Endothelial cell (in vitro differentiated cells): ENCODE measurements around the gene SNX22. TPM values are rescaled to one million over a fixed set of nuclear protein-coding genes. Genes with fewer than 3 reads are reported as not detected.
A peak's percentile ranks its signal among the peaks of the same experiment; 100 is the strongest.

Source experiments
- DNase-seq: peaks from one replicate; pipeline ENCODE4 v3.0.0; 2021; ENCODE audit warnings: low spot score
- H3K27ac Mint-ChIP-seq: one replicate; pipeline ENCODE4 v1.8.0; 2021; ENCODE audit warnings: mixed read lengths, inconsistent platforms; ENCODE audit not compliant: unreplicated experiment
- H3K27me3 Mint-ChIP-seq: one replicate; pipeline ENCODE4 v1.8.0; 2021; ENCODE audit warnings: mild to moderate bottlenecking, moderate library complexity, mixed read lengths, inconsistent platforms; ENCODE audit not compliant: unreplicated experiment
- H3K36me3 Mint-ChIP-seq: one replicate; pipeline ENCODE4 v1.8.0; 2021; ENCODE audit warnings: mild to moderate bottlenecking, low read depth, mixed read lengths, inconsistent platforms; ENCODE audit not compliant: unreplicated experiment
- H3K4me1 Mint-ChIP-seq: one replicate; pipeline ENCODE4 v1.8.0; 2021; ENCODE audit warnings: mild to moderate bottlenecking, mixed read lengths, inconsistent platforms; ENCODE audit not compliant: unreplicated experiment
- H3K4me3 Mint-ChIP-seq: one replicate; pipeline ENCODE4 v1.8.0; 2021; ENCODE audit warnings: mild to moderate bottlenecking, mixed read lengths, inconsistent platforms; ENCODE audit not compliant: unreplicated experiment
- H3K9me3 Mint-ChIP-seq: one replicate; pipeline ENCODE4 v1.8.0; 2021; ENCODE audit warnings: mixed read lengths, inconsistent platforms; ENCODE audit not compliant: unreplicated experiment
- total RNA-seq: library from RNA; stranded (reverse); fragmentation: NEBNext Ultra II Directional; extraction: Animal tissue kit (Norgen Biotek cat#: 25700); gene quantifications from one replicate; pipeline ENCODE4 v1.2.1, GENCODE V29; 2021; ENCODE audit not compliant: unreplicated experiment
- TF ChIP-seq, protein P1 (sequence below): fragments of 200-600 bp; sonication (generic); IDR thresholded peaks from one replicate; pipeline ENCODE4 v1.5.0; 2021; ENCODE audit warnings: antibody characterized with exemption; ENCODE audit not compliant: unreplicated experiment

SNX22 gene
- total RNA-seq, 1 donor from 2014 or later: 0.41 TPM

DNA sequence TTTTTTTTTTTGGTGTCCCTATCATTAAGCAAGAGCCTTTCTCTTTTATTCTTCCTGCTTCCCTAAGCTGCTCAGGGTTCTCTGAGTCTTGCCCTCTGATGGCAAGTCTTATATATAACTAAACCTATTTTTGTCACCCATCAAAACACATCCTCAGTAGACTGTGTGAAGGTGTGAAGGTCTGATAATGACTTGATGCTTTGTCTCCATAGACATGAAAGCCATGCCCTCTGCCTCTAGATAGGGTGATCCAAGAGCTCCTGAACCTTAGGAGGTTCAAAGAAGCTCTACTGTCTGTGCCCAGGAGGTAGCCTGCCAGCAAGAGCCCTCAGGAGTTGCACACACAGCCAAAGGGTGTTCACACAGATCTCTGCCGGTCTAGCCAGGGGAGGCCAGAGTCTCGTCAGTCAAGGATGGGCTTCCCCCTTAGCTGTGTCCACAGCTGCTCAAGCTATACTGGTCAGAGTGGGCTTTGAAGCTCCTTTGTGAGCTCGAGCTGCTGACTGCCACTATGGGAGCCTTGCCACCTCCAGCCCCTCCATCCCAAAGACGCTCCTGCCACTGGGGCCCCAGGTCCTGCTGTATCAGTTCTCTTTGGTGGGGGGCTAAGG lies 13.1 kb upstream of the SNX22 start:
- DNase-seq: no peak
- Mint-ChIP-seq H3K4me1 (peaks cover 24% of the 10 kb centered on the region), H3K36me3 (peaks cover 48% of the 10 kb centered on the region), H3K4me3 (no peak overlapping the region), H3K27me3 (peaks cover 3% of the 10 kb centered on the region), H3K27ac (no peak overlapping the region), H3K9me3 (no peaks in the 10 kb centered on the region)
- TF ChIP-seq, protein P1, sequence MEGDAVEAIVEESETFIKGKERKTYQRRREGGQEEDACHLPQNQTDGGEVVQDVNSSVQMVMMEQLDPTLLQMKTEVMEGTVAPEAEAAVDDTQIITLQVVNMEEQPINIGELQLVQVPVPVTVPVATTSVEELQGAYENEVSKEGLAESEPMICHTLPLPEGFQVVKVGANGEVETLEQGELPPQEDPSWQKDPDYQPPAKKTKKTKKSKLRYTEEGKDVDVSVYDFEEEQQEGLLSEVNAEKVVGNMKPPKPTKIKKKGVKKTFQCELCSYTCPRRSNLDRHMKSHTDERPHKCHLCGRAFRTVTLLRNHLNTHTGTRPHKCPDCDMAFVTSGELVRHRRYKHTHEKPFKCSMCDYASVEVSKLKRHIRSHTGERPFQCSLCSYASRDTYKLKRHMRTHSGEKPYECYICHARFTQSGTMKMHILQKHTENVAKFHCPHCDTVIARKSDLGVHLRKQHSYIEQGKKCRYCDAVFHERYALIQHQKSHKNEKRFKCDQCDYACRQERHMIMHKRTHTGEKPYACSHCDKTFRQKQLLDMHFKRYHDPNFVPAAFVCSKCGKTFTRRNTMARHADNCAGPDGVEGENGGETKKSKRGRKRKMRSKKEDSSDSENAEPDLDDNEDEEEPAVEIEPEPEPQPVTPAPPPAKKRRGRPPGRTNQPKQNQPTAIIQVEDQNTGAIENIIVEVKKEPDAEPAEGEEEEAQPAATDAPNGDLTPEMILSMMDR: no peak

DNA sequence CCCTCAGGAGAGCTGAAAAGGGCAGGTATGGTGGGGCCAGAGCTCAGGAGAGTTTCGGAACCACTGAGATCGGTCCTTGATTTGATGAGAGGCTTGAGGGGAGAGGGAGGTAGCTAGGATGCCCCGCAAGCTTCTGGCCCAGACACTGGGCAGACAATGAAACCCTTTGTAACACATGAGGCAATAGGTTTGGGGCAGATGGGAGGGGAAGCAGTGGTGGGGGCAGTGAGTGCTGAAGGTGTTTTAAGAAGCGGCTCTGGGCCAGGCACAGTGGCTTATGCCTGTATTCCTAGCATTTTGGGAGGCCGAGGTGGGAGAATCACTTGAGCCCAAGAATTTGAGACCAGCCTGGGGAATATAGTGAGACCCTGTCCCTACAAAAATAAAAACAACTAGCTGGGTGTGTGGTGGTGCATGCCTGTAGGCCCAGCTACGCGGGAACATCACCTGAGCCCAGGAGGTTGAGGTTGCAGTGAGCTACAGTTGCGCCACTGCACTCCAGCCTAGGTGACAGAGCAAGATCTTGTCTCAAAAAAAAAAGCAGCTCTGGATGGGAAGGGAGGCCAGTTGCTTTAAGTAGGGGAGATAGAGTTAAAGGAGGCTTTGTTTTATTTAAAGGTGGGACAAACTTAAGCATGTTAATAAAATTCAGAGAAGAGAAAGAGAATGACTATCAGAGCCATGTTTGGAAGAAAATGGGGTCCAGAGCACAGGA lies 9.6 kb upstream of the SNX22 start:
- no peak for DNase-seq
- H3K9me3 Mint-ChIP-seq: no peaks in the 10 kb centered on the region
- peak overlapping the region; percentile 3 for H3K4me3 Mint-ChIP-seq
- peak overlapping the region; percentile 95 for H3K27ac Mint-ChIP-seq
- TF ChIP-seq, protein P1: no peak
- peaks cover 24% of the 10 kb centered on the region for H3K4me1 Mint-ChIP-seq
- no peaks in the 10 kb centered on the region for H3K27me3 Mint-ChIP-seq
- peaks cover 34% of the 10 kb centered on the region for H3K36me3 Mint-ChIP-seq

DNA sequence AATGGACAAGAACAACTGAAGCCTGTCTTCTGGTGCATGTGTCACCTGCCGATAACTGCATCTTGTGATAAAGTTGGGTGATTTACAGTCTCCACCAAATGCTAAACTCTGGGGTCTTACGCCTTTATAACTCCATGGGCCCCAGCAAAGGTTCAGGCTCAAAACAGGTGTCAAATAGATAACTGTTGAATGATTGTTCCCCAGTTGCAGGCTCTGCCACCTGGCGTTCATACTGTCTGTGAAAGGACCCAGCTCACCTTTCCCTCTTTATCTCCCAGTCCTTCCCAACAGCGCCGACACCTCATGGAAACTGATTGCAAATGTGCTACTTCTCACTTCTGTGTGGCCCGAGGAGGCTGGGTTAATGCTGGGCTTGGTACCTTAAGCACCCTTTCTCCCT lies 8.3 kb upstream of the SNX22 start:
- H3K9me3 Mint-ChIP-seq: no peaks in the 10 kb centered on the region
- peaks cover 24% of the 10 kb centered on the region for H3K36me3 Mint-ChIP-seq
- H3K4me1 Mint-ChIP-seq: peaks cover 24% of the 10 kb centered on the region
- no peak overlapping the region for H3K4me3 Mint-ChIP-seq
- no peak overlapping the region for H3K27ac Mint-ChIP-seq
- TF ChIP-seq, protein P1: no peak
- DNase-seq: no peak
- no peaks in the 10 kb centered on the region for H3K27me3 Mint-ChIP-seq

DNA sequence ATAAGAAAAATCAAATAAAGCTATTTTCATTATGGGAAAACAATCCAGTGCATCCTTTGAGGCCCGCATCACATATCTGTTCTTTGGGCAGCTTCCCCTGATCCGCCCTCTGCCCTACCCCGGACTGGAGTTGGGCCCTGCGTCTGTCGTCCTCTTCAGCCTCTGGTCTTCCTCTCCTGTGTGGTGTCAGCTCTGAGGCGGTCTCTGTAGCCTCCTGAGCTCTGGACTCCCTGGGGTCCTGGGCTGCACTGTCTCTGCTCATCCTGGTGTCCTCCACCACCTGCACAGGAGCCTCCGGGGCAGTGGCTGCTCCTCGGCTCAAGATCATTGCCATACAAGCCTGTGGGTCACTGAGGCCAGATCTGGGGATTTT lies 7.4 kb upstream of the SNX22 start:
- Mint-ChIP-seq H3K36me3 (peaks cover 22% of the 10 kb centered on the region), H3K4me3 (no peak overlapping the region), H3K27ac (no peak overlapping the region), H3K9me3 (no peaks in the 10 kb centered on the region), H3K27me3 (no peaks in the 10 kb centered on the region), H3K4me1 (peaks cover 24% of the 10 kb centered on the region)
- DNase-seq: no peak
- TF ChIP-seq, protein P1: no peak

DNA sequence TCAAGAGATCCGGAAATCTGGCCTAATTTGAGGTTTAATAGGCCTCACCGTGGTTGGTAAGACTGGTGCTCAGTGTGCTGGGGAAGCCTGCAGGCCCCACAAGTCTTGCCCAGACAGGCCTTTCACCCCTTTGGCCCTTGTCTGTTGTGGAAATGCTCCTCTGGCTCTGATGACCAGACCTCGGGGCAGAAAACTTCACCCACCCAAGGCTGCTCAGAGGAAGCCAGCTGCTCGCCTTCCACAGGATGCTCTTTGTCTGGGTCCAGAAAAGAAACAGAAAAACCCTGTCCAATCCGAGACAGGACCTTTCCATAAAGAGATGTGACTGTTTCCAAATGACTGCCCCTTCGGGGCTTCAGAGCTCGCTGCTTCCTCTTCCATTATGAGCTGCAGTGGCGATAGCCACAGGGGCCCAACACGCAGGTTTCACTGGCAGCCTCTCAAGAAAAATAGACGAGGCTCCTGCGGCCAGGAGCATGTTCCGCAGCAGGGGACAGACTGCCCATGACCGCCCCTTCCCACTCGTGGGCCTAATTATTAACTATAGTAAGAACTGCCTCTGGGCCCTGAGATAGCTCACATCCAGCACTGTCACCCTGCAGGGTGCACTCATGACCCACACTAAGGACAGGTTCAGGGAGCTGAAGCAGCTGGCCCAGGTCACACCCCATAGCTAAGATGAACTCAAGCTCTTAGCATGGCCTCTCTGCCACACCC lies 6.8 kb upstream of the SNX22 start:
- no peak for DNase-seq
- no peak overlapping the region for H3K27ac Mint-ChIP-seq
- H3K27me3 Mint-ChIP-seq: peaks cover 2% of the 10 kb centered on the region
- peaks cover 26% of the 10 kb centered on the region for H3K4me1 Mint-ChIP-seq
- H3K9me3 Mint-ChIP-seq: no peaks in the 10 kb centered on the region
- H3K36me3 Mint-ChIP-seq: peaks cover 22% of the 10 kb centered on the region
- TF ChIP-seq, protein P1: no peak
- H3K4me3 Mint-ChIP-seq: no peak overlapping the region
